B cell (primary cell): Measurements from ENCODE around the gene TTL. TPM values are rescaled to one million over a fixed set of nuclear protein-coding genes. Genes with fewer than 3 reads are reported as not detected.
"Not testable (repeated sequence)": the region's sequence is repeated elsewhere in the genome, so short reads cannot be mapped to it uniquely, and the experiment has no call there.

Experiments
- ATAC-seq: fragments of 200-7000 bp; cut with Tn5 transposase; one replicate; pipeline ENCODE4 v1.10.0; 2021; ENCODE audit warnings: low read depth, mild to moderate bottlenecking, moderate number of reproducible peaks, moderate library complexity
- CTCF ChIA-PET: fragments of 350-600 bp; sonication (Branson Sonifier 250); formaldehyde crosslinking; loops from one replicate; lab custom pipeline; 2021; ENCODE audit warnings: antibody characterized with exemption, inconsistent platforms; lab: Charles Lee
- POLR2A ChIA-PET: fragments of 350-600 bp; sonication (Branson Sonifier 250); formaldehyde crosslinking; loops from one replicate; lab custom pipeline; 2021; ENCODE audit warnings: antibody characterized with exemption; lab: Charles Lee
- DNase-seq: peaks from one replicate; pipeline ENCODE4 v3.0.0; 2013
- H2AFZ ChIP-seq: 2 replicates; pipeline ENCODE4 v1.6.1; 2012; ENCODE audit warnings: mild to moderate bottlenecking, low read depth, low read length; ENCODE audit not compliant: insufficient read depth, poor library complexity, severe bottlenecking
- H3K27ac ChIP-seq, 2 donors: 1 replicate in 1 of 2; 2 replicates in 1 of 2; pipeline ENCODE4 v1.5.1; 2012 to 2013; ENCODE audit warnings: low read length in 2 of 2, mild to moderate bottlenecking in 2 of 2, moderate library complexity in 1 of 2
- H3K27me3 ChIP-seq, 4 experiments: fragments of 200-600 bp in 1 of 4; sonication (generic) in 1 of 4; replicated peaks in 1 of 4; 1 replicate in 2 of 4; 2 replicates in 2 of 4; pipeline versions ENCODE4 v1.6.1 to v1.7.0; 2013 to 2016; ENCODE audit warnings: low read length in 3 of 4, mild to moderate bottlenecking in 2 of 4, mixed read lengths in 1 of 4, moderate library complexity in 1 of 4; ENCODE audit not compliant: insufficient read depth in 4 of 4, control insufficient read depth in 3 of 4; ENCODE audit errors: control extremely low read depth in 1 of 4
- H3K36me3 ChIP-seq, 2 experiments: replicated peaks in 1 of 2; 1 replicate in 1 of 2; 2 replicates in 1 of 2; pipeline versions ENCODE4 v1.6.1 to v1.7.1; 2013; ENCODE audit warnings: low read length in 1 of 2; ENCODE audit not compliant: insufficient read depth in 2 of 2, control insufficient read depth in 1 of 2; ENCODE audit errors: control extremely low read depth in 1 of 2, extremely low read depth in 1 of 2
- H3K4me1 ChIP-seq, 2 donors: fragments of 200-600 bp in 1 of 2; sonication (generic) in 1 of 2; 1 replicate in 1 of 2; 2 replicates in 1 of 2; pipeline versions ENCODE4 v1.5.1 to v1.6.1; 2013 to 2017; ENCODE audit warnings: low read length in 2 of 2; ENCODE audit not compliant: control insufficient read depth in 2 of 2, insufficient read depth in 2 of 2
- H3K4me2 ChIP-seq: replicated peaks from 2 replicates; pipeline ENCODE3; 2012; ENCODE audit warnings: mild to moderate bottlenecking, low read depth, low read length; ENCODE audit not compliant: poor library complexity, severe bottlenecking
- H3K4me3 ChIP-seq, 5 experiments: fragments of 200-600 bp in 1 of 5; sonication (generic) in 1 of 5; 1 replicate in 3 of 5; 2 replicates in 2 of 5; pipeline versions ENCODE4 v1.5.1 to v1.7.0; 2011 to 2016; ENCODE audit warnings: low read length in 4 of 5, mild to moderate bottlenecking in 4 of 5, low read depth in 2 of 5, control low read depth in 1 of 5, moderate library complexity in 1 of 5; ENCODE audit not compliant: insufficient read depth in 1 of 5; ENCODE audit errors: control extremely low read depth in 1 of 5, extremely low read depth in 1 of 5
- H3K79me2 ChIP-seq: fragments of 200-600 bp; sonication (generic); one replicate; pipeline ENCODE4 v1.6.0; 2016; ENCODE audit warnings: low read length; ENCODE audit not compliant: control insufficient read depth, insufficient read depth
- H3K9ac ChIP-seq: fragments of 200-600 bp; sonication (generic); 2 replicates; pipeline ENCODE4 v1.6.1; 2017; ENCODE audit warnings: mild to moderate bottlenecking, low read length, moderate library complexity
- H3K9me3 ChIP-seq, 3 donors: one replicate each; pipeline versions ENCODE4 v1.6.1 to v1.7.1; 2013; ENCODE audit warnings: low read length in 2 of 3; ENCODE audit not compliant: control insufficient read depth in 2 of 3, insufficient read depth in 1 of 3; ENCODE audit errors: control extremely low read depth in 1 of 3
- H4K20me1 ChIP-seq: 2 replicates; pipeline ENCODE4 v1.6.0; 2012; ENCODE audit warnings: mild to moderate bottlenecking, low read length; ENCODE audit not compliant: insufficient read depth, control insufficient read depth, poor library complexity, severe bottlenecking
- H3K27ac Mint-ChIP-seq: one replicate; pipeline ENCODE4 v1.8.0; 2021; ENCODE audit warnings: mixed read lengths
- H3K27me3 Mint-ChIP-seq: one replicate; pipeline ENCODE4 v1.8.0; 2021; ENCODE audit warnings: mixed read lengths
- H3K4me1 Mint-ChIP-seq: one replicate; pipeline ENCODE4 v1.8.0; 2021; ENCODE audit warnings: mixed read lengths
- H3K4me3 Mint-ChIP-seq: one replicate; pipeline ENCODE4 v1.8.0; 2021; ENCODE audit warnings: mixed read lengths
- H3K9me3 Mint-ChIP-seq: one replicate; pipeline ENCODE4 v1.8.0; 2022; ENCODE audit warnings: mixed read lengths; ENCODE audit not compliant: insufficient read depth
- EZH2 ChIP-seq: IDR thresholded peaks from 2 replicates; pipeline ENCODE4 v1.6.1; 2012; ENCODE audit warnings: borderline replicate concordance, low read depth, mild to moderate bottlenecking, moderate library complexity, low read length; ENCODE audit not compliant: insufficient read depth, poor library complexity, severe bottlenecking
- WGBS: methylation state at CpG from one replicate; pipeline ENCODE4 v1.1.5; 2013; ENCODE audit warnings: missing lambda C conversion rate; ENCODE audit not compliant: insufficient coverage; 5-methylcytosine and 5-hydroxymethylcytosine counted together
- intact Hi-C: fragments of 100-400 bp; cut with micrococcal nuclease; formaldehyde crosslinking; loops from one replicate; pipeline ENCODE4 v1.10.0; 2022
- polyA plus RNA-seq: library from polyadenylated mRNA; depleted of rRNA; stranded (reverse); fragments of >200 nt; gene quantifications from 2 replicates; pipeline ENCODE4 v1.2.3, GENCODE V29; 2012
- total RNA-seq, 2 donors: library from RNA; stranded (reverse); fragments of 120-200 nt in 1 of 2; gene quantifications; 1 replicate in 1 of 2; 2 replicates in 1 of 2; pipeline versions ENCODE4 v1.2.3 to v1.2.4, GENCODE V29; 2013 to 2022
- TF ChIP-seq, protein P1 (sequence below): fragments of 200-600 bp; IDR thresholded peaks from one replicate; pipeline ENCODE4 v1.8.0; 2022; ENCODE audit warnings: antibody characterized with exemption, mild to moderate bottlenecking

The TTL gene
- total and polyA plus RNA-seq, 2 donors (not counting 1 experiment from before 2014, with no cell fraction given) = 9.5 to 31.4 TPM

GRCh38 chr2:112433932-112434730 is 47.8 kb upstream of the TTL start:
- 81% methylated on average over 21 of the region's 31 CpGs for WGBS
- intact Hi-C loops = loop anchor here (2.0 kb wide), 1 partner anchor 175 kb away; no protein-coding TSS in a partner anchor
- Histone ChIP-seq H3K27me3 (peaks cover 0 to 3% (median 0%) of the 10 kb centered on the region in 4 experiments), H3K27ac (no peak overlapping the region), H3K4me2 (no peak overlapping the region), H3K36me3 (no peaks in the 10 kb centered on the region), H4K20me1 (no peaks in the 10 kb centered on the region), H3K9ac (no peak overlapping the region), H3K4me3 (no peak overlapping the region), H3K79me2 (peaks cover 8% of the 10 kb centered on the region), H3K9me3 (no peaks in the 10 kb centered on the region), H2AFZ (no peak overlapping the region), H3K4me1 (no peaks in the 10 kb centered on the region)
- CTCF ChIA-PET = interaction anchor here (1.2 to 1.5 kb wide), 2 partner anchors 173 to 547 kb away, joined by 3 to 5 read pairs; no protein-coding TSS in a partner anchor
- Mint-ChIP-seq H3K4me1 (peaks cover 16% of the 10 kb centered on the region), H3K4me3 (no peak overlapping the region), H3K9me3 (no peaks in the 10 kb centered on the region), H3K27ac (no peak overlapping the region), H3K27me3 (peaks cover 13% of the 10 kb centered on the region)
- TF ChIP-seq EZH2 = no peak
- TF ChIP-seq, protein P1, sequence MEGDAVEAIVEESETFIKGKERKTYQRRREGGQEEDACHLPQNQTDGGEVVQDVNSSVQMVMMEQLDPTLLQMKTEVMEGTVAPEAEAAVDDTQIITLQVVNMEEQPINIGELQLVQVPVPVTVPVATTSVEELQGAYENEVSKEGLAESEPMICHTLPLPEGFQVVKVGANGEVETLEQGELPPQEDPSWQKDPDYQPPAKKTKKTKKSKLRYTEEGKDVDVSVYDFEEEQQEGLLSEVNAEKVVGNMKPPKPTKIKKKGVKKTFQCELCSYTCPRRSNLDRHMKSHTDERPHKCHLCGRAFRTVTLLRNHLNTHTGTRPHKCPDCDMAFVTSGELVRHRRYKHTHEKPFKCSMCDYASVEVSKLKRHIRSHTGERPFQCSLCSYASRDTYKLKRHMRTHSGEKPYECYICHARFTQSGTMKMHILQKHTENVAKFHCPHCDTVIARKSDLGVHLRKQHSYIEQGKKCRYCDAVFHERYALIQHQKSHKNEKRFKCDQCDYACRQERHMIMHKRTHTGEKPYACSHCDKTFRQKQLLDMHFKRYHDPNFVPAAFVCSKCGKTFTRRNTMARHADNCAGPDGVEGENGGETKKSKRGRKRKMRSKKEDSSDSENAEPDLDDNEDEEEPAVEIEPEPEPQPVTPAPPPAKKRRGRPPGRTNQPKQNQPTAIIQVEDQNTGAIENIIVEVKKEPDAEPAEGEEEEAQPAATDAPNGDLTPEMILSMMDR = no peak
- POLR2A ChIA-PET = no interaction called here
- no peak for DNase-seq
- no peak for ATAC-seq

GRCh38 chr2:112434890-112435715 is 46.9 kb upstream of the TTL start:
- H3K36me3 ChIP-seq, intact Hi-C loops, H3K9me3 ChIP-seq, ATAC-seq, H2AFZ ChIP-seq, H3K4me3 ChIP-seq, H3K27me3 ChIP-seq, H3K79me2 ChIP-seq, CTCF ChIA-PET, DNase-seq, H3K4me2 ChIP-seq, POLR2A ChIA-PET, H3K9me3 Mint-ChIP-seq, H3K27ac Mint-ChIP-seq, H4K20me1 ChIP-seq, H3K9ac ChIP-seq, H3K4me1 ChIP-seq, H3K4me3 Mint-ChIP-seq, H3K27ac ChIP-seq: not testable (repeated sequence)
- peaks cover 16% of the 10 kb centered on the region for H3K27me3 Mint-ChIP-seq
- H3K4me1 Mint-ChIP-seq = peaks cover 13% of the 10 kb centered on the region
- 93% methylated on average over 28 of the region's 33 CpGs for WGBS

DNA sequence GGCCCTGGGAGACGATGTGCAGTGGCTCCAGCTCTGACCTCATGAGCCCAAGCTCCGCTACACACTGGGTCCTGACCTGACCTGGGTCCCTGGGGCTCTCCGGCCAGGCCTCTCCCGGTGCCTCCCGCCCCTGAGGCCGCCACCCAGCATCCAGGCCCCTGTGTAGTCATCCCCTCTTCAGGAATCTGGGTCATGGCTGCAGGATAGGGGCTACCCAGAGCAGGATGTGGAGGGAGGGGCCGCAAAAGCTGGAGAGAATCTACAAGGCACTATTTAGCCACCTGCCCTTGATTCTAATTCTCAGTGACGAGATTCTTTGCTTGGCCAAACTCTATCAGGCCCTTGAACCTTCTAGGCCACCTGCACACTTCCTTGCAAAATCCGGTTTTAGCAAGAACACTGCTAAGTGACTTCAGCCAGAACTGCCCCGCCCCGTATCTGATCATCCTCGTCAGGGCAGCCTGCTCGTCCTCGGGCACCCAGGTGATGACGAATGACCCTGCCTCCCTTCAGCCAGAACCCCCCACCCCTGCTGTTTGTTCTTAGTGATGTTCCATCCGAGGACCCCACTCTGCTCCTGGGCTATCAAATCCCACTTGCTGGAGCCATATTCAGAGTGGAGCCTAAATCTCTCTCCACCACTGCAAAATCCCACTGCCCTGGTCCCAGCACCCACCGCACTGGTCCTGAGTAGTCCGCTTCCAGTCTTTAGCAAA is 46.1 kb upstream of the TTL start:
- H3K4me3 ChIP-seq, H3K4me1 ChIP-seq, H3K36me3 ChIP-seq, H3K27me3 ChIP-seq, H4K20me1 ChIP-seq, H3K27ac Mint-ChIP-seq, H3K9me3 ChIP-seq, H3K9me3 Mint-ChIP-seq, H2AFZ ChIP-seq, H3K4me3 Mint-ChIP-seq, H3K79me2 ChIP-seq, H3K27ac ChIP-seq, H3K9ac ChIP-seq, POLR2A ChIA-PET, ATAC-seq, CTCF ChIA-PET, DNase-seq, H3K4me2 ChIP-seq, intact Hi-C loops: not testable (repeated sequence)
- H3K4me1 Mint-ChIP-seq = peaks cover 12% of the 10 kb centered on the region
- 91% methylated on average over 15 of the region's 18 CpGs for WGBS
- H3K27me3 Mint-ChIP-seq = peaks cover 22% of the 10 kb centered on the region
